HG02943 (cell line): ENCODE results near the gene EIF3A.
A peak's percentile ranks its signal among the peaks of the same experiment; 100 is the strongest.

ENCODE experiments used
- ATAC-seq: cut with Tn5 transposase; IDR thresholded peaks from one replicate; pipeline ENCODE4 v1.9.1; 2021; ENCODE audit warnings: mild to moderate bottlenecking, low read depth, moderate library complexity; ENCODE audit not compliant: unreplicated experiment

The EIF3A gene

DNA sequence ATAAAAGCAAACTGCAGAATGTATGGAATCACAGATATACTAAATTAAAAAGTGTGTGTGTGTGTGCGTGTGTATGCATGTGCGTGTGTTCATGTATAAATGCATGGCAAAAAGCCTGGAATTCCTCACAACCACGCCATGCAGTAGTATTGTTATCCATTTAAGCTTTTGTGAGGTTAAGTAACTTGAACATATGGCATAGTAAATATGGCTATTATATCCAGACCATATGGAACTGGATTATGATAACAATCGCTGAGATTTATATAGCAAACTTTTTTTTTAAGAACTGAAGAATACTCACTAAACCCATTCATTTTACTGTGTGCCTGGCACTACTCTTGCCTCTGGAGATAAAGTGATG lies 73.4 kb downstream of the EIF3A start:
- ATAC-seq = no peak

DNA sequence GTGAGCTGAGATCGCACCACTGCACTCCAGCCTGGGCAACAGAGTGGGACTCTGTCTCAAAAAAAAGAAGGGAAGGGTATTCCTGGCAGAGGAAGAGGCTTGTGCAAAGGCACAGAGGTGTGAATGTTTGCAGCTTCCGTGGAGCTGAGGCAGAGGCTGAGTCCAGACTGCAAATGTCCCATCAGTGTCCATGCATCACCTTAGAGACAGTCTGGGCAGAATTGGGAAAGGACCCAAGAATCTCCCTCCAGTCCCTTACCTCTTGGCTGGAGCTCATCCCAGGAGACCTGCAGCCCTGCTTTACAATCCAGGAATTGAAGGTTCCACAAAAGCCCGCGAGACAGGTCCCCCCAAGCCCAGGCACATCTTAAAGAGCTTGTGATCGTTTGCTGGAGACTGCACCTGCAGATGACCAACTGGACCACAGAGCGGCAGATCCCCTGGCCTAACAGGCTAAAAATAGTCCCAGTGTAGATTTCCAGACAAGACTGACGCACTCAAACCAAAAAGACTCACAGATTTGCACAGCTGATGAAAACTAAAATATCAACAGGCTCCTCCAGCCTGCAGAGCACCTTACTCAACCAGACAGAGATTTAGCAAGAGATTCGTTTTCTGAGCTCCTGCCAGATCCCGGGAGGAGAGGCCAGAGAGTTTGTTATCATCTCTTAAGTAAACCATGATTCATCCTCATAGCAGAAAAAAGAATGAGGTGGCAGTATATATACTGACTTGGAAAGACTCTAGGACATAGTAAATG lies 74.0 kb downstream of the EIF3A start:
- ATAC-seq = no peak

DNA sequence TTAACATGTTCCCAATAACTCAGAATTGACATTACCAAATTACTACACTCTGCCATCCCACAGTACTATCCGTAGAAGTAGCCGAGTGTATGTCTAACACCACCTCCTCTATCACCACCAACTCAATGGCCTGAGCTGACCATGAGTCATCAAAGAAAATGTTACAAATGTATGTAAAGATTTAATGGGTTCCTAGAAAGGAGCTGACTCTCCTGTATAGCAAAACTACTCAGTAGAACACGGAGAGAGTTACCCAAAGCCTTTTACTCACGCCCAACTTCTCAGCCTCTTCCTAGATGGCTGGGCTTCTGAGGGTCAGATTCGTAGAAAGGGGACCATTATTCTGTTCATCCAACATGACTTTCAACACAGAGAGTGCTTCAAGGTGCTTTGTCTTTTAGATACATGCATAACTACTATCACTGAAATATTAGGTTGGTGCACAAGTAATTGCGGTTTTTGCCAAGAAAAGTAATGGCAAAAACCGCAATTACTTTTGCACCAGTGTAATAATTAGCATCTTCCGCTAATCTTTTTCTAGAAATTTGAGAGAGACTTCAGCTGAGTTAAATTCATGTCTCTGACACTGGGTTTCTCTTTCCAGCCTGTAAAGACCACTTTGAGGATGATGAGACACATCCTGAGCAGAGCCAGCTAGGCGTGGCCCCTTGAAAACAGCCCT lies 75.1 kb downstream of the EIF3A start:
- ATAC-seq = no peak

DNA sequence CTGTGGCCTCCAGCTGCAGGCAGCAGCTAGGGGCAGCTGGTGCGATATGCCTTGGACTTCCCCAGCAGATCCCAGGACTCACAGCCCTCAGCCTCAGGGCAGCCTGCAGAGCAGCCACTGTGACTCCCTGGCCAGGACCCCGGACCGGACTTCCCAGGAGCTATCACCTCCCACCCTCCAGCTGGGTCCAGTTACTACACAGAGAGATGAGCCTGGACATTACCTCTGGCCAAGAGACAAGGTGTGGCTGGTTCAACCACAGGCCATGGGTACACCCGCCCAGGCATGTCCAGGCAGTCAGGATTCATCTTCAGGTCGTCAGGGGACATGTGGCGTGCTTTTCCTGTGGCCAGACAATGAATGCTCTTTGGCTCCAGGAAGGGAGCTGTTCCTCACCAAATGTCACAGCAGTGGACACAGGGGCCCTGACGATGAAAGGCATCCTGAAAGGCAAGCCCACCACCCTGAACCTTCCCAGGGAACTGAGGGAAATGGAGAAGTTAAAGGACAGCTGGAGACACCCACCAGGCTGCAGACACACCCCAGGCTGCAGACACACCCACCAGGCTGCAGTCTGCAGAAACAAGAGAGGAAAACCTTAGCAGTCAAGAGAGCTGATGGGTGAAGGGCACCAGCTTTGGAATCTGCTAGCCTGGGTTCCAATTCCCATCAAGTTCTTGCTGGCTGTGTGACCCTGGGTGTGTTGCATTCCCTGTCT lies 76.9 kb downstream of the EIF3A start:
- no peak for ATAC-seq

DNA sequence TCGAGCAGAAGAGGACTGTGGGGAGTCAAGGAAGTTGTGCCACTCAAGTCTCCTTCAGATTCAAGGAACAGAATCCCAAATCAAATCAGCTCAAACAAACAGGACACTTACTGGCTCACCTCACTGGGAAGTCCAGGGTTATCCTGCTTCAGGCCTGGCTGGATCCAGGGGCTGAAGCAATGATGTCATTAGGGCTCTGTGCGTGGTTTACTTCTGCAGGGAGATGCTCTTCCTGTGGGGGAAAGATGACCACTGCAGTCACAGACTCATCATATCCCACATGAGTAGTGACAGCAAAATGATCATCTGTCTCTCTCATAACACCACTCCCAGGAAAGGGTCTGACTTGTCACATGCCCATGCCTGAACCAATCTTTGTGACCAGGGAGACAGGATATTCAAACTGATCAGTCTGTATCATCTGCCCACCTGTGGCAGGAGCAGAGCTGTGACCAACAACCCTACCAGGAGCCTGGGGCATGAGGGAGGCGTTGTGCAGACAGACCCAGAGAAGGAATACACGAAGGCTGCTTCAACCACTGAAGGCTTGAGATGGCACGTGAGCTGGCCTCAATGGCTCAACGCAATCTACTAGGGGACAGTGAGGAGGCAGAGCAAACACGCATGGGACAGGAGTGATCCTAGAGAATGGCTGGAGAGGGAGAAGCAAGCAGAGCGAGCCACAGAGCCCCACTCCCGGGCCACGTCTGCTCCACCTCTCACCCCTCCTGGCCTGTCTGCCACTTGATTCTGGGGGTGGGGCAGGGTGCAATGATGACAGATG lies 78.7 kb downstream of the EIF3A start:
- ATAC-seq = no peak

DNA sequence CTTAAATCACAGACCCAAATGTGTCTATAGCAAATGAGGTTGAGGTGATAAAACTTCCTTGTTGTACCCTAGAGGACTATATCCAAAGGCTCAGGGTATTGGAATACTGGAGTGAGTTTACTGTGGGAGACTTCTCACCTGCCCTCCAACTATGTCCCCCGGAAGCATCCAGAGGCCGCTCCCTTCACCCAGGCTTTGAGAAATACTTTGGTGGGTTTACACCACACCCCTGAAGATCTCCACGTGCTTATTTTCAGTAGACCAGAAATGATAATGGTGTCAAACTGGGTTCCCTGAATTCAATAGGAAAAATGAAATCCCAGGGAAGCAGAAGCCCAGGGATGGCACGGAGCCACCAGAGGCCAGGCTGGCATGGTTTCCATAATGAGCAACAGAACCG lies 82.4 kb downstream of the EIF3A start:
- ATAC-seq = no peak

DNA sequence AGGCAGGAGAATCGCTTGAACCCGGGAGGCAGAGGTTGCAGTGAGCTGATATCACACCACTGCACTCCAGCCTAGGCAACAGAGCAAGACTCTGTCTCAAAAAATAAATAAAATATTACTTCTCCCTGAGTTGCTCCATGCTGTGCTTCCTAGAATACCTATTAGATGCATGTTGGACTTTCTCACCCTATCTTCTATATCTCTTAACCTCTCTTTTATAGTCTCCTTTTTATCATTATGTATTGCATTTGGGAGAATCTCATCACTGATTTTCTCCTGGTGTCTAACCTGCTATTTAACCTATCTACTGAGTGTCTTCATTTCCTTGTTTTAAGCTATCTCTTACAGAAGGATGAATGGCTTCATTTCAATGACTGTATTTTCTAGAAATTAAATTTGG lies 83.2 kb downstream of the EIF3A start:
- no peak for ATAC-seq

DNA sequence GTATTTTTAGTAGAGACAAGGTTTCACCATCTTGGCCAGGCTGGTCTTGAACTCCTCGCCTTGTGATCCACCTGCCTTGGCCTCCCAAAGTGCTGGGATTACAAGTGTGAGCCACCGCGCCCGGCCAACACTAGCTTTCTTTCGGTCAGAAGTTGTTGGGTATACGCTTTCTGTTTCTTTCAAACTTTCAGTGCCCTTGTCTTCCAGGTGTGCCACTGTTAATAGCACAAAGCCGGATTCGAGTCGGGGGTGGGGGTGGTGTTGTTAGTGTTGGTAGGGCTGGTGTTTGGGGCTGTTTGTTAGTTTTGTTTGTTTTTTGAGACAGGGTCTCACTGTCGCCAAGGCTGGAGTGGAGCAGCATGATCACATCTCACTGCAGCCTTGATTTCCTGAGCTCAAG lies 84.9 kb downstream of the EIF3A start:
- no peak for ATAC-seq

DNA sequence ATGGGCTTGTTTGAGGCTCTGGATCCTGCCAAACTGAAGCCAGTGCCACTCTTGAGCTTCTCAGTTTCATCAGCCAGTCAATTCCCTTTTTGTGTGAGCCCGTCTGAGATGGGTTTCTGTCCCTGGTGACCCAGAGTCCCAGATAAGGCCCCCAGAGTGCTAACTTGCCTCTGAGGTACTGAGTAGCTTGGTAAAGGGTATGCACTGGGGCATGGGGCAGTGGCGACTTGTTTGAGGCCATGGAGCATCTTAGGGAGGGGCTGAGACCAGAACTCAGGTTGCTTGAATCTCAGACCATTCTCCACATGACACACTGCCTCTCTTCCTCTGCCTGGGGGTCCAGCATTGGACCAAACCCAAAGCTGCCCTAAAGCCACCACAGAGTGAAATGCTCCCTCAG lies 86.3 kb downstream of the EIF3A start:
- ATAC-seq = no peak

DNA sequence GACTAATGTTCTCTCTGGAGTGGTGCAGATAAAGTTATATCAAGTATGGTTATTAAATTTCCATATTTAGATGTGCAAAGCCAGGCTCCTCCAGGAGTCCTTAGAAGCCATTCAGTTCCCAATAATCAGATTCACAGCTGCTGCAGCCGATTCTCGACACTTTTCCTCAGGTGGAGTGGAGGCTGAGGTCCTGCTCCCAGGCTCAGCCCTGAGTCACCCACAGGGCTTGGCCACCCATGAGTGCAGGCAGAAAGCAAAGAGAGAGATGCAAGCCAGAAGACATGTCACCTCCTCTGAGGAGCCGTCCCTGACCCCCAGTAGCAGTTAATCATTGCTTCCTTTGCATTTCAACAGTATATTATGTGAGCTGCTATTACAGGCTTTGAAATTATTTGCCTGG lies 87.4 kb downstream of the EIF3A start:
- ATAC-seq = no peak

DNA sequence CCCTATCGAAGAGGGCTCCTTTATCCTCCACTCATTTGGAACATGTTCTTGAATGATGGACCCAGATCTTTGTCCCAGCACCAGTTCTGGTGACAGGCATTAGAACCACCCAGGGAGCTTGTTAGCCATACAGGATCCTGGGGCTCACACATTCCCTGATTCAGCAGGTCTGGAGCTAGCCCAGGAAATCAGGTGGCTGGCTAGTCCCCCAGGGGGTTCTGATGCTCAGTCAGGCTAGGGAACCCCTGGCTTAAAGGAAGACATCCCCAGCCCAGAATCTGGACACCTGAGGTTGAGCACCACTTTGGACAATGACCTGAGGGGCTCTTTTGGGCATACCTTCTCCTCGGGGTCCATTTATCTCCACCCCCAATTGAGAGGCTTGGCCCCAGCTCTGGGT lies 88.1 kb downstream of the EIF3A start:
- ATAC-seq = no peak

DNA sequence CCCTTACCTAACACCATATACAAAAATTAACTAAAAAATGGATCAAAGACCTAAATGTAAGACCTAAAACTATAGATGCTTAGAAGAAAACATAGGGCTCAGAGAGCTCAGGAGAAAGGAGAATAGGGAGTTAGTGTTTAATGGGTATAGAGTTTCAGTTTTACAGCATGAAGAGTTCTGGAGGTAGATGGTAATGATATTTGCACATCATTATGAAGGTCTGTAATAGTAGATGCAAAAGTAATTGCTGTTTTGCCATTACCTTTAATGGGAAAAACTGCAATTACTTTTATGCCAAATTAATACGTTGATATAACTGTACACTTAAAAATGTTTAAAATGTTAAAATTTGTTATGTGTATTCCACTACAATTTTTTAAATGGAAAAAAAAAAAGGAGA lies 90.3 kb downstream of the EIF3A start:
- no peak for ATAC-seq

DNA sequence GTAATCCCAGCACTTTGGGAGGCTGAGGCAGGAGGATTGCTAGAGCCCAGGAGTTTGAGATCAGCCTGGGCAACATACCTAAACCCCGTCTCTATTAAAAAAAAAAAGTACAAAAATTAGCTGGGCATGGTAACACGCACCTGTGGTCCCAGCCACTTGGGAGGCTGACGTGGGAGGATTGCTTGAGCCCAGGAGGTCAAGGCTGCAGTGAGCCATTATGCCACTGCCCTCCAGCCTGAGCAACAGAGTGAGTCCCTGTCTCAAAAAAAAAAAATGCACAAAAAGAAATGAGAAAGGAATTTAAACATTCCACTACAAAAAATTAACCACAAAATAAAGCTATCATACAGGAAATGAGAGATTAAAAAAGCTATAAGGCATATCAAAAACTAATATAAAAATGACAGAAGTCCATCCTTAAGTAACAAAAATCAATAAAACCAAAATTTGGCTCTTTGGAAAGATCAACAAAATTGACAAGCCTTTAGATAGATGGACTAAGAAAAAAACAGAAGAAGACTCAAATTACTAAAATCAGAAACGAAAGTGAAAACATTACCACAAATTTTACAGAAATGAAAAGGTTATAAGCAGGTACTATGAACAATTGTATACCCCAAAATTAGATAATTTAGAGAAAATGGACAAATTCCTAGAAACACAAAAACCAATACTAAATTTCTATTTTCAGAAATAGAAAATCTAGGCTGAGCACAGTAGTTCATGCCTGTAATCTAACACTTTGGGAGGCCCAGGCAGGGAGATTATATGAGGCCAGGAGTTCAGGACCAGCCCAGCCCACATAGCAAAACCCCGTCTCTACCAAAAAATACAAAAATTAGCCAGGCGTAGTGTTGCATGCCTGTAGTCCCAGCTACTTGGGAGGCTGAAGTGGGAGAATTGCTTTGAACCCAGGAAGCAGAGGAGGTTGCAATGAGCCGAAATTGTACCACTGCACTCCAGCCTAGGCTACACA lies 93.5 kb downstream of the EIF3A start:
- peak; percentile 66 for ATAC-seq

DNA sequence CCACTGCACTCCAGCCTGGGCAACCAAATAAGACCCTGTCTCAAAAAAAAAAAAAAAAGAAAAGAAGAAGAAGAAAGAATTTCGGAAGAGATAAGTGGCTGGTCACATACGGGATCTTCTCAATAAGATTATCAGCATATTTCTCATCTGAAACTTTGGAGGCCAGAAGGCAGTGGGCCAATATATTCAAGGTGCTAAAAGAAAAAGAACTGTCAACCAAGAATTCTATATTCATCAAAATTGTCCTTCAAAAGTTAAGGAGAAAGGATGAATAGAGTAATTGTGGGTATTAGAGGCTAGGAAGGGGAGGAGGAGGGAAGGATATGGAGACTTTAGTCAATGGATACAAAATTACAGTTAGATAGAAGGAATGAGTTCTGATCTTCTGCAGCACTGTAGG lies 95.0 kb downstream of the EIF3A start:
- ATAC-seq = no peak
